K562 (cell line): ENCODE results near the gene MIXL1. TPM values are rescaled to one million over a fixed set of nuclear protein-coding genes. Genes with fewer than 3 reads are reported as not detected.

Experiments used
- CHD7 ChIP-seq: fragments of 200-600 bp; sonication (generic); IDR thresholded peaks from one replicate; pipeline ENCODE4 v1.6.1; 2012; ENCODE audit warnings: mild to moderate bottlenecking, low read depth, low read length, inconsistent platforms
- MGA ChIP-seq: fragments of 450-650 bp; IDR thresholded peaks from 2 replicates; pipeline ENCODE4 v1.6.1; 2016; ENCODE audit warnings: mild to moderate bottlenecking, moderate library complexity
- polyA plus RNA-seq, 8 experiments: library from polyadenylated mRNA; depleted of rRNA in 4 of 8; stranded (reverse) in 5 of 8; unstranded in 3 of 8; fragments of >200 nt; fragmentation: Nextera tagmentation in 2 of 8; fragmentation: Illumina TruSeq in 1 of 8; extraction: Ambion mirVana in 2 of 8; extraction: Trizol in 1 of 8; gene quantifications; 2 replicates each; pipeline versions ENCODE4 v1.2.1 to v1.2.3, GENCODE V29; 2011 to 2014; ENCODE audit warnings: inconsistent platforms in 1 of 8, missing spikeins in 1 of 8
- total RNA-seq, 7 experiments: library from RNA; depleted of rRNA in 6 of 7; stranded (reverse); fragments of >200 nt in 6 of 7; fragmentation: Illumina TruSeq in 2 of 7; extraction: Trizol in 2 of 7; gene quantifications; 2 replicates each; pipeline versions ENCODE4 v1.2.1 to v1.2.3, GENCODE V29; 2011 to 2021; ENCODE audit warnings: low replicate concordance in 1 of 7

Gene MIXL1
- total and polyA plus RNA-seq, 9 of the 15 experiments (the other 6 are each of a cell fraction or from before 2014, with no cell fraction given): not detected

GRCh38 chr1:226201029-226201593 lies 22.4 kb upstream of the MIXL1 start (continued):
- TF ChIP-seq MGA: no peak
- TF ChIP-seq CHD7: no peak
